ENCODE data around the gene CFAP47.
"Not testable (repeated sequence)": the region's sequence is repeated elsewhere in the genome, so short reads cannot be mapped to it uniquely, and the experiment has no call there.

Gene CFAP47

GRCh38 chrX:36007207-36007606 lies 87.7 kb downstream of the CFAP47 start:
- TF ChIP-seq CTCF (IDR thresholded peaks at IDR 0.05; ENCODE audit: low read depth, low read length): no peak
- H3K9me3 ChIP-seq: no peaks in the 10 kb centered on the region
- no peaks in the 10 kb centered on the region for H3K36me3 ChIP-seq
- DNase-seq: no peak
- H3K4me3 ChIP-seq (ENCODE audit: low read depth, low read length): no peak overlapping the region
- no peaks in the 10 kb centered on the region for H3K4me1 ChIP-seq
- no peaks in the 10 kb centered on the region for H3K27me3 ChIP-seq

GRCh38 chrX:36019125-36019524 lies 99.6 kb downstream of the CFAP47 start:
- H3K4me3 ChIP-seq (ENCODE audit: low read depth, low read length): no peak overlapping the region
- no peaks in the 10 kb centered on the region for H3K36me3 ChIP-seq
- no peak for DNase-seq
- no peak for TF ChIP-seq CTCF (IDR thresholded peaks at IDR 0.05; ENCODE audit: low read depth, low read length)
- no peaks in the 10 kb centered on the region for H3K9me3 ChIP-seq
- H3K27me3 ChIP-seq: no peaks in the 10 kb centered on the region
- no peaks in the 10 kb centered on the region for H3K4me1 ChIP-seq

GRCh38 chrX:36035550-36035949 lies 116.0 kb downstream of the CFAP47 start:
- Histone ChIP-seq H3K4me3 (ENCODE audit: low read depth, low read length) (no peak overlapping the region), H3K27me3 (no peaks in the 10 kb centered on the region), H3K4me1 (no peaks in the 10 kb centered on the region), H3K9me3 (no peaks in the 10 kb centered on the region), H3K36me3 (no peaks in the 10 kb centered on the region)
- DNase-seq: no peak
- no peak for TF ChIP-seq CTCF (IDR thresholded peaks at IDR 0.05; ENCODE audit: low read depth, low read length)

GRCh38 chrX:36062778-36063177 lies 143.2 kb downstream of the CFAP47 start:
- H3K9me3 ChIP-seq: no peaks in the 10 kb centered on the region
- H3K27me3 ChIP-seq: no peaks in the 10 kb centered on the region
- no peaks in the 10 kb centered on the region for H3K4me1 ChIP-seq
- no peaks in the 10 kb centered on the region for H3K36me3 ChIP-seq
- TF ChIP-seq CTCF (IDR thresholded peaks at IDR 0.05; ENCODE audit: low read depth, low read length): no peak
- H3K4me3 ChIP-seq (ENCODE audit: low read depth, low read length): no peak overlapping the region
- DNase-seq: no peak

- no peak for TF ChIP-seq CTCF (IDR thresholded peaks at IDR 0.05; ENCODE audit: low read depth, low read length)
- no peak overlapping the region for H3K4me3 ChIP-seq (ENCODE audit: low read depth, low read length)
- H3K9me3 ChIP-seq: no peaks in the 10 kb centered on the region
- H3K4me1 ChIP-seq: no peaks in the 10 kb centered on the region
- no peaks in the 10 kb centered on the region for H3K36me3 ChIP-seq
- no peaks in the 10 kb centered on the region for H3K27me3 ChIP-seq
- DNase-seq: no peak
These were observed 151.5 kb downstream of the CFAP47 start for GRCh38 chrX:36071061-36071460.

GRCh38 chrX:36075009-36075408 lies 155.5 kb downstream of the CFAP47 start:
- H3K4me1 ChIP-seq; H3K9me3 ChIP-seq; H3K4me3 ChIP-seq (ENCODE audit: low read depth, low read length); H3K27me3 ChIP-seq; DNase-seq; H3K36me3 ChIP-seq: not testable (repeated sequence)

GRCh38 chrX:36083256-36083655 lies 163.7 kb downstream of the CFAP47 start:
- no peak for TF ChIP-seq CTCF (IDR thresholded peaks at IDR 0.05; ENCODE audit: low read depth, low read length)
- no peaks in the 10 kb centered on the region for H3K27me3 ChIP-seq
- no peaks in the 10 kb centered on the region for H3K9me3 ChIP-seq
- H3K4me1 ChIP-seq: no peaks in the 10 kb centered on the region
- DNase-seq: no peak
- H3K4me3 ChIP-seq (ENCODE audit: low read depth, low read length): no peak overlapping the region
- H3K36me3 ChIP-seq: no peaks in the 10 kb centered on the region
